ENCODE results near the gene MPEG1.

DNA sequence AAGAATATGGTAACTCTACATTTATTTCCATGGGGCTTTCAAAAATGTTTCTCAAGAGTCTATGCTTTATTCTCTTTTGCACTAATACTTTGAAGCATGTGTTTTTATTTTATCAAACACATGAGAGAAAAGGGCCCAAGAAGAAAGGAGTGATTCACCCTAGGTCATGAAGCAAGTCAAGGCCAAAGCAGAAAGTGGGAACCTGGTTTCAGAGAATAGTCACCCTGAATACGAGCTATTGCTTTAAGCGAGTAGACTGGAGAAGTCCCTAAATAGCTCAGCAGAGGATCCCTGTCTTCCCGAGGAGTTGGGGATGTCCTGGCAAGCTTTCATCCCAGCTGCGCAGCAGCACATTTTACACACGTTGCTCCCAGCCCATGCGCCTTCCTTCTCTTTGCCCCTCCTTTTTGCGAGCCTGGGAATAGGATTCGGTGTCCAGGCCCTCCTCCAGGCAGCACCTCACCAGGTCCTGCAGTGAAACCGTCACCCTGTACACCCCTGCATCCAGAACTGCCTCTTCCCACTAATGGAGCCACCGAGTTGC is 19.1 kb downstream of the MPEG1 start:
- no peak for TF ChIP-seq CTCF (IDR thresholded peaks at IDR 0.05)
- no peak for TF ChIP-seq POLR2A (IDR thresholded peaks at IDR 0.05)
- no peak for TF ChIP-seq POLR2AphosphoS5 (IDR thresholded peaks at IDR 0.05)
